ENCODE measurements around the gene LRRC46.

LRRC46 gene

GRCh38 chr17:47879028-47879585, 47.6 kb downstream of the LRRC46 start:
- DNase-seq, result no peak

- no peak for DNase-seq
Observed at GRCh38 chr17:47879776-47880454, 48.4 kb downstream of the LRRC46 start.

GRCh38 chr17:47882247-47882646, 50.8 kb downstream of the LRRC46 start:
- peak; percentile 55 to 63 for DNase-seq

- no peak for DNase-seq
Observed at GRCh38 chr17:47882695-47883588, 51.5 kb downstream of the LRRC46 start.

- no peak for DNase-seq
Observed at GRCh38 chr17:47883589-47884426, 52.3 kb downstream of the LRRC46 start.

GRCh38 chr17:47884427-47884740, 52.9 kb downstream of the LRRC46 start:
- DNase-seq, result no peak

- no peak for DNase-seq
Observed at GRCh38 chr17:47884905-47885730, 53.6 kb downstream of the LRRC46 start.
